GM23248 (cell line): ENCODE results near the gene TMEM267.

Experiments
- EZH2 ChIP-seq: fragments of 200-600 bp; sonication (generic); IDR thresholded peaks from 2 replicates; pipeline ENCODE4 v1.6.1; 2018; ENCODE audit warnings: antibody characterized with exemption, mild to moderate bottlenecking; ENCODE audit not compliant: insufficient read depth, poor library complexity, severe bottlenecking
- EZH2phosphoT487 ChIP-seq: fragments of 200-600 bp; sonication (generic); IDR thresholded peaks from 2 replicates; pipeline ENCODE4 v1.6.1; 2018; ENCODE audit warnings: antibody characterized with exemption, moderate library complexity, mild to moderate bottlenecking, low read depth; ENCODE audit not compliant: insufficient read depth

- TF ChIP-seq EZH2 = no peak
- no peak for TF ChIP-seq EZH2phosphoT487
Observed at GRCh38 chr5:43456556-43456955, 27.1 kb downstream of the TMEM267 start.
